Measurements from ENCODE around the gene PRSS23.
"Not testable (repeated sequence)": the region's sequence is repeated elsewhere in the genome, so short reads cannot be mapped to it uniquely, and the experiment has no call there.

DNA sequence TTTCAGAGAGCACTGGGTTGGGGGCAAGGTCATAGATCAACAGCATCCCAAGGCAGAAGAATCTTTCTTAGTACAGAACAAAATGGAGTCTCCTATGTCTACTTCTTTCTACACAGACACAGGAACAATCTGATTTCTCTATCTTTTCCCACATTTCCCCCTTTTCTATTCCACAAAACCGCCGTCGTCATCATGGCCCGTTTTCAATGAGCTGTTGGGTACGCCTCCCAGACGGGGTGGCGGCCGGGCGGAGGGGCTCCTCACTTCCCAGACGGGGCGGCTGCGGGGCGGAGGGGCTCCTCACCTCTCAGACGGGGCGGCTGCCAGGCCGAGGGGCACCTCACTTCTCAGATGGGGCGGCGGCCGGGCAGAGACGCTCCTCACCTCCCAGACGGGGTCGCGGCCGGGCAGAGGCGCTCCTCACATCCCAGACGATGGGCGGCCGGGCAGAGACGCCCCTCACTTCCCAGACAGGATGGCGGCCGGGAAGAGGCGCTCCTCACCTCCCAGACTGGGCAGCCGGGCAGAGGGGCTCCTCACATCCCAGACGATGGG lies 29.8 kb upstream of the PRSS23 start:
- TF ChIP-seq, protein P1, sequence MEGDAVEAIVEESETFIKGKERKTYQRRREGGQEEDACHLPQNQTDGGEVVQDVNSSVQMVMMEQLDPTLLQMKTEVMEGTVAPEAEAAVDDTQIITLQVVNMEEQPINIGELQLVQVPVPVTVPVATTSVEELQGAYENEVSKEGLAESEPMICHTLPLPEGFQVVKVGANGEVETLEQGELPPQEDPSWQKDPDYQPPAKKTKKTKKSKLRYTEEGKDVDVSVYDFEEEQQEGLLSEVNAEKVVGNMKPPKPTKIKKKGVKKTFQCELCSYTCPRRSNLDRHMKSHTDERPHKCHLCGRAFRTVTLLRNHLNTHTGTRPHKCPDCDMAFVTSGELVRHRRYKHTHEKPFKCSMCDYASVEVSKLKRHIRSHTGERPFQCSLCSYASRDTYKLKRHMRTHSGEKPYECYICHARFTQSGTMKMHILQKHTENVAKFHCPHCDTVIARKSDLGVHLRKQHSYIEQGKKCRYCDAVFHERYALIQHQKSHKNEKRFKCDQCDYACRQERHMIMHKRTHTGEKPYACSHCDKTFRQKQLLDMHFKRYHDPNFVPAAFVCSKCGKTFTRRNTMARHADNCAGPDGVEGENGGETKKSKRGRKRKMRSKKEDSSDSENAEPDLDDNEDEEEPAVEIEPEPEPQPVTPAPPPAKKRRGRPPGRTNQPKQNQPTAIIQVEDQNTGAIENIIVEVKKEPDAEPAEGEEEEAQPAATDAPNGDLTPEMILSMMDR (IDR thresholded peaks at IDR 0.05), result not testable (repeated sequence)
- not testable (repeated sequence) for TF ChIP-seq EP300 (IDR thresholded peaks at IDR 0.05)

All from ovary (tissue), 3 donors.